HG03439 (cell line): ENCODE results near the gene DPP4.
"Not testable (repeated sequence)": the region's sequence is repeated elsewhere in the genome, so short reads cannot be mapped to it uniquely, and the experiment has no call there.

Experiments
- ATAC-seq: cut with Tn5 transposase; IDR thresholded peaks from one replicate; pipeline ENCODE4 v1.9.1; 2021; ENCODE audit warnings: mild to moderate bottlenecking, moderate library complexity; ENCODE audit not compliant: unreplicated experiment

DPP4 gene

DNA sequence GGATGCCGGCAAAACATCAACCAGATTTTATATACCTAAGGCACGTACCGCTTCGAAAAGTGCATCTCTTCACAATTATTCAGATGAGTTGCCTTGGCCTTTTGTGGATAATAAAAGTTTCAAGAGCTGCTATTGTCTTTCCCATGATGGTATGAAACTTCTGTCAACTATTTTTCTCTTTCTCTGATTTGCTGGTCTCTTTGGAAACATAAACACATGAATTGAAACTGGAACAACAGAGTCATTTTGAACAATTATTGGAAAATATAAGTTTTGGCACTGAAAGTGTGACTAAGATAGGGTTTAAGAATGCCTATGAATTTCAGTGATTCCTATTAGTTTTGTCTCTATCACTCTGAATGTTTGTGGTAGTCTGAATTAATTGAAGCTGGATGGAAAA is 109.9 kb downstream of the DPP4 start:
- ATAC-seq: no peak

DNA sequence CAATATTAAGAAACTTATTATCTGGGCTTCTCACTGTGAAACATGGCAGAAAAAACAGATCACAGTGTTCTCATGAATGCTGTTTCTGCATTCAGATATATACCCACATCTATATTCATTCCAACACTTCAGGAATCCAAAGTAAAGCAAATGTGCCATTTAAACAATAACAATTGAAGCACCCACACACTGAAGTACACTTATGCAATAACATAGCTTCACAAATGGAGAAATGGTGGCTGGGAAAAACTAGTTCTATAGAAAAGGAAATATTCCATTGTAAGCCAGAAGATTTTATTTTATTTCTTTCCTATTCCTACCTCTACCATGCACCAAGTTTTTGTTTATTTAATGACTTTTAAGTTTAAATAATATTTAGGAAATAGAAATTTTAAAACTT is 111.9 kb downstream of the DPP4 start:
- no peak for ATAC-seq

DNA sequence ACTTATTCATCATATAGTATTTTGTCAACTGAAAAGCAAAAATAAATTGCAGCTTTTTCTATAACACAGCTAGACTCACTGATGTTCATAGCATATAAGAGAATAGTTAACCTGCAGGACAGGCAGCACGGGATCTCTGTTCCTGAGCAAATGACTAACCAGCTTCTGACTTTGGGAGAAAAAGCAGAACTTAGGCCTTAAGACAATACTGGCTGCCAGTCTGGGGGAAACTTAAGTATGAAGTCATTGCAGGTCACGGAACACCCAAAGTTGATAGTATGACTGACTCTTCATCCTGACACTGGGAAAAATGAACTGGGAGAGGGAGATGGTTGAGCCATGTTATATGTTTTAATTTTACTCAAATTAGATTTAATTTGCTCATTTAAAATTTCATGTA is 113.0 kb downstream of the DPP4 start:
- ATAC-seq: no peak

DNA sequence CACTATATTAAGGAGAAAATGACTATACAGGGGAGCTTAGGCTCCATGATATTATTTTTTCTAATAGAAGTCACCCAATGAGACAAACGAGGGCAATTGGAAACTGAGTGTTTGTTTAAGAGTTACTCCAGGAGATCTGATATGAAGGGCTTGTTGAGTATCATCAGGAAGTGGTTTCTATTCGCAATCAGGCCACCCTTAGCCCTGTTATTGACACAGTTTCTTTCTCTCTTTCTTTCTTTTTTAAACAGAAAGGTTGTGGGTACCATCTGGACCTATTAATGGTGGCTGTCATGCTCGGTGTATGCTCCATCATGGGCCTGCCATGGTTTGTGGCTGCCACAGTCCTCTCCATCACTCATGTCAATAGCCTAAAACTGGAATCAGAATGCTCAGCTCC is 117.3 kb downstream of the DPP4 start:
- ATAC-seq: no peak

DNA sequence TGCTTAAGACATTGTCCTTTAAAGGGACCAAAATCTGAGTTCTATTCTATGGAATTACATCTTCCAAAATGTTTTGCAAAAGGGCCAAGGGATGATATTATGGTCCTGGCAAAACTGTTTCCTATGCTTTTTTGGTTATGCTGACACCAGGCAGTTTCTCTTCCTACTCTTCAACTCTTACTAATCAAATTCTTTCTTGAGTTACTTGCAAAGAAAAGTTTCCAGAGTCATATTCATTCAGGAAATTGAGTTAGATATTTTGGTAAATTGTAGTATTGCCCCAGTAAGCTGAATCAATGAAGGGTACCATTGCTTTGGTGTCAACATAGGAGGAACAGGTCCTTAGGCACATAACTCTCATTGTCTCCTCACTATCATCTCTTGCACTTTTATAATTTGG is 118.8 kb downstream of the DPP4 start:
- ATAC-seq: no peak

DNA sequence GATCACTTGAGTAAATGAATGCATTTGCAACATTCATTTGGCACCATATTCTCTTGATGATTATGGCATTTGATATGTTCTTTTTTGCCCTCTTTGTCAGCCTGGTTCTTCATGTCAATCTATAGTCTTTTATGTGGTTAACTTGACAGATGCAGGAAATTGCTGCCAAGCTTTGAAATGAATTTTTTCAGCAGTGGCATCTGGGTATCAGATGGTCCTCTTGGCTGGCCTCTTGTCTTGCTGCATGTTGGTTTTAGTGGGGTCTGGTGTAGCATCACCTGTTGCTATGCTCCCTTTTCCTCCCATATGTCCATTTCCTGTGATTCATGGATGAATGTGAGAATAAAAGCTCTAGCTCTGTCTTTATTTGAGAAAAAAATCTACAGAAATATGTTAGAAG is 119.9 kb downstream of the DPP4 start:
- no peak for ATAC-seq

DNA sequence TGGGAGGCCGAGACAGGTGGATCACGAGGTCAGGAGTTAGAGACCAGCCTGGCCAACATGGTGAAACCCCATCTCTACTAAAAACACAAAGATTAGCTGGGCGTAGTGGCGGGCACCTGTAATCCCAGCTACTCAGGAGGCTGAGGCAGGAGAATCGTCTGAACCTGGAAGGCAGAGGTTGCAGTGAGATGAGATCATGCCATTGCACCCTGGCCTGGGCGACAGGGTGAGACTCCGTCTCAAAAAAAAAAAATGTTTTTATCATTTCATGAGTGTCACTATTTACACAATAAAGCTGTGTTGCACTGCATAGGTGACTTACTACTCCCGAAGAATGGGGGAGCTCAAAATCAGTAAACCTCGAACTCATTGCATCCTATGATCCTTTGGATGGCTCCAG is 120.6 kb downstream of the DPP4 start:
- ATAC-seq: not testable (repeated sequence)

DNA sequence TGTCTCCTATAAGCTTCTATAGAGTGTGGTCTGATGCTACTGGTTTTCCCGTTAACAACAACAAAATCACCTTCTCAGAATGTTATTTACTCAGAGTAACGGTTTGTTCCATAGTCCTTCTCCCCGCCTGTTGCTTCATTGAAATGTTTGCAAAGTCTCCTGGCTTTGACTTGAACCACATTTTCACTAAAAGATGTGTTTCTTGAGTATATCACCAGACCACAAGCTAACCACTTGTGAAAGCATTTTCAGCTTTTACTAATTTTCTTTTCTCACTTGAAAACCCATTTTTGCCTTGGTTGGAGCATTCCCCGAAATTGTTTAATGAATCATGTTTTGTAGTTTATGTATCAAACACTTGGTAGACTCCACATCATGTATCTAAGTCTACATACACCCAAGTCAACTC is 121.2 kb downstream of the DPP4 start:
- ATAC-seq: no peak

DNA sequence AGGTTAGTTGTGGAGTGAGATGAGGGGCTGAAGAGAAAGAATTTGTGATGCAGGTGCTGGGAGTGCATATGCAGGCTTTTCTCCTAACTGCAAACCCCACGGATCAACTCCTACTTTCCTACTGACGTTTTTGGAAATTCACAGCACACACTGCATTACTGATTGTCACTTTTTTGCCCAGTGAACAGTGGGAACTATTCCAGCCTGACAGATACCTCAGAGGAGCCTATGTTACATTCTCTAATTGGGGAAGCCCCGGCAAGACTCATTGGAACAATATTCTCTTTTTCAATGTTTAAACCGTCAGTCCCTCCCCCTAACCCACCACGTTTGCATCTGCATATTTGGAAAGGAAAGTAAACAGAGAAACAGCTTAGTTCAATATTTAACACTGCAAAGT is 126.2 kb downstream of the DPP4 start:
- ATAC-seq: no peak

DNA sequence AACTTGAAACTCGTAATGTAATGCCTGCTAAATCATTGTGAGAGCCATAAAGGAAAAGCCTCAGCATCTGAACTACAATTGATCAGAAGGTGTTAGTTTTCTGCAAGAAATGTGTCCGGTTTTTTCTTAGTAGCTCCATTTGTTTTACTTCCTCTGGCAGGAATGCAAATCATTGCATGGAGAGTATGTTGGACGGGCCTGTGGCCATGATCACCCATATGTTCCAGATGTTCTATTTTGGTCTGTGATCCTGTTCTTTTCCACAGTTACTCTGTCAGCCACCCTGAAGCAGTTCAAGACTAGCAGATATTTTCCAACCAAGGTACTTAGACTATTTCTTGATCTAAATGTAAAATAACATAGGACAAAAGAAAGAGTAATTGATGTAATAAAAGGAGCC is 126.6 kb downstream of the DPP4 start:
- ATAC-seq: no peak

DNA sequence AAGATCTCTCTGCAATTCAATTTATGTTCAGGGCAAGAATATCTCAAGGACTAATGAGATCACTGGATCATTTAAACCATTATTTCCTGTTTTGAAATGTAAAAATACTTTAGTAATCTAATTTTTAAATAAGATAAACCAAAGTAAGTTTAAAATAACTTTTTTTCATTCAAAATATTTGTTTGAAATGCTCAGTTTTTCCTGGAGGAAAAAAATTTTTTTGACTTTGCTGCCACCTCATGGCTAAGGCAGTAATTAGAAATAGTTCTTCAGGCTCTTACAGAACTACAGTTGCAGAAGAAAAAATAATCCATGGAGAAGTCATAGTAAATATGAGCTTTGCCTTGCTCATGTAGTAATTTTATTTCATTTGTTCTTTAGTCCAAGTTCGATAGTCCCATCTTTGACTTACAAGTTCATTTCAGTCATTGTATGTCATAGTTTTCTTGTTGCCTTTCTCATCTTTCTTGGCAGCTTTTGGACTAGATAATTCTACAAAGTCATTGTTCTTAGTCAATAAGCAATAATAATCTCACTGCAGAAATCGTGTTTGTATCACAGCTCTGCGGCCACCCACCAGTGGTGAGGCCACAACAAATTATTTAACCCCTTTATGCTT is 127.4 kb downstream of the DPP4 start:
- no peak for ATAC-seq

DNA sequence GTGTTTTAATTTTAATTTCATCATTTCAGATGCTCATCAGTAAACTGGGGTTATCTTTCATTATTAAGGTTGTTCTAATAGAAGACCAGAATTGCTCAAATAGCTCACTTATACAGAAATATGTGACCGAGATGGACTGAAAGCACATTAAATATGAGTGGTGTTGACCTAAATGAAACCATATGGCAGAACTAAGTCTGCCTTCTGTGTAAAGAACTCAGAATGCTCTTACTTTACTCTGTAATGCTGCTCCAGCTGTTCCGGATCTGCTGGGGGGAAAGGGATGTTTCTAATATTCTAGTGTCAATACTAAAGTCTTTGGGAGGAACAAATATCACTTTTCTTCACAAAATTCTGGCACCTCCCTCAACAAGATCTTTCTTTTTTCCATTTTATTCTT is 131.0 kb downstream of the DPP4 start:
- no peak for ATAC-seq
